Endothelial cell of umbilical vein (primary cell): ENCODE data around the gene FAM163A. TPM values are rescaled to one million over a fixed set of nuclear protein-coding genes. Genes with fewer than 3 reads are reported as not detected.
"Not testable (repeated sequence)": the region's sequence is repeated elsewhere in the genome, so short reads cannot be mapped to it uniquely, and the experiment has no call there.

Experiments
- Bru-seq: library from RNA; stranded (reverse); fragments of 400-500 nt; gene quantifications from one replicate; lab custom pipeline; 2021; lab: Mats Ljungman, UMichigan
- BruChase-seq, 2 experiments: library from RNA; stranded (reverse); fragments of 400-500 nt; gene quantifications; one replicate each; lab custom pipeline; 2021; lab: Mats Ljungman, UMichigan
- BruUV-seq: library from RNA; stranded (reverse); fragments of 400-500 nt; replicated peaks from 2 replicates; lab custom pipeline; 2021; lab: Mats Ljungman, UMichigan
- CTCF ChIA-PET: fragments of 300-600, 350-600 bp; sonication (Branson Sonifier 250); formaldehyde crosslinking; loops from one replicate; lab custom pipeline; 2021; ENCODE audit warnings: antibody characterized with exemption, inconsistent platforms; lab: Charles Lee
- POLR2A ChIA-PET: fragments of 300-600, 350-600 bp; sonication (Branson Sonifier 250); formaldehyde crosslinking; loops from one replicate; lab custom pipeline; 2021; ENCODE audit warnings: antibody characterized with exemption, inconsistent platforms; lab: Charles Lee
- DNase-seq: peaks from one replicate; pipeline ENCODE4 v3.0.0-alpha.2; 2011; ENCODE audit warnings: low read depth, low spot score
- FAIRE-seq: peaks from 2 replicates; lab custom pipeline; 2011; peaks lifted over from hg19 to GRCh38; lab: Jason Lieb, UNC
- H2AFZ ChIP-seq: 2 replicates; pipeline ENCODE4 v1.6.0; 2012; ENCODE audit warnings: low read depth, low read length, control low read depth, inconsistent platforms
- H3K27ac ChIP-seq: 2 replicates; pipeline ENCODE4 v1.5.1; 2011; ENCODE audit warnings: low read depth, mild to moderate bottlenecking, control low read depth, low read length, moderate library complexity; ENCODE audit not compliant: insufficient read depth
- H3K27me3 ChIP-seq, 2 experiments: 2 replicates each; pipeline versions ENCODE4 v1.6.0 to v1.6.1; 2011; ENCODE audit warnings: low read length in 2 of 2, mixed read lengths in 1 of 2; ENCODE audit not compliant: control insufficient read depth in 2 of 2, insufficient read depth in 2 of 2
- H3K36me3 ChIP-seq, 2 experiments: 2 replicates in 1 of 2; 3 replicates in 1 of 2; pipeline ENCODE4 v1.5.1; 2011; ENCODE audit warnings: low read length in 2 of 2, mild to moderate bottlenecking in 1 of 2, moderate library complexity in 1 of 2; ENCODE audit not compliant: control insufficient read depth in 2 of 2, insufficient read depth in 2 of 2; ENCODE audit errors: extremely low read depth in 1 of 2
- H3K4me1 ChIP-seq: 3 replicates; pipeline ENCODE4 v1.5.1; 2011; ENCODE audit warnings: mild to moderate bottlenecking, low read length; ENCODE audit not compliant: control insufficient read depth, insufficient read depth; ENCODE audit errors: extremely low read depth
- H3K4me2 ChIP-seq: 2 replicates; pipeline ENCODE4 v1.6.1; 2011; ENCODE audit warnings: low read length, control low read depth, mixed read lengths; ENCODE audit not compliant: insufficient read depth
- H3K4me3 ChIP-seq, 3 experiments: fragments of 200-600 bp in 1 of 3; sonication (generic), shearing (Covaris generic) in 1 of 3; replicated peaks in 1 of 3; 2 replicates each; pipeline ENCODE4 v1.5.1; 2011 to 2016; ENCODE audit warnings: control low read depth in 3 of 3, low read length in 3 of 3, mild to moderate bottlenecking in 2 of 3, inconsistent platforms in 1 of 3, low read depth in 1 of 3, moderate library complexity in 1 of 3; ENCODE audit not compliant: insufficient read depth in 1 of 3
- H3K79me2 ChIP-seq: 2 replicates; pipeline ENCODE4 v1.6.0; 2012; ENCODE audit warnings: low read length, inconsistent platforms; ENCODE audit not compliant: control insufficient read depth, insufficient read depth
- H3K9ac ChIP-seq: replicated peaks from 2 replicates; pipeline ENCODE3; 2011; ENCODE audit warnings: low read length, control low read depth; ENCODE audit not compliant: insufficient read depth; ENCODE audit errors: extremely low read depth
- H3K9me1 ChIP-seq: replicated peaks from 3 replicates; pipeline ENCODE4 v1.6.0; 2011; ENCODE audit warnings: mild to moderate bottlenecking, low read length; ENCODE audit not compliant: control insufficient read depth, insufficient read depth; ENCODE audit errors: extremely low read depth
- H3K9me3 ChIP-seq: replicated peaks from 2 replicates; pipeline ENCODE4 v1.5.1; 2012; ENCODE audit warnings: low read length, inconsistent platforms; ENCODE audit not compliant: control insufficient read depth, insufficient read depth
- H4K20me1 ChIP-seq: replicated peaks from 2 replicates; pipeline ENCODE3; 2011; ENCODE audit warnings: mild to moderate bottlenecking, low read length; ENCODE audit not compliant: control insufficient read depth, insufficient read depth; ENCODE audit errors: extremely low read depth
- EZH2 ChIP-seq: IDR thresholded peaks from 2 replicates; pipeline ENCODE4 v1.6.1; 2012; ENCODE audit warnings: borderline replicate concordance, low read depth, mild to moderate bottlenecking, moderate library complexity, low read length, inconsistent platforms; ENCODE audit not compliant: severe bottlenecking
- MAX ChIP-seq: IDR thresholded peaks from 2 replicates; pipeline ENCODE4 v1.6.1; 2011; ENCODE audit not compliant: insufficient read depth, insufficient read length
- dilution Hi-C: fragments of 300-500 bp; cut with MboI; formaldehyde crosslinking; loops from one replicate; pipeline ENCODE4 v1.15.0; 2019; ENCODE audit warnings: low sequenced_read_pairs; ENCODE audit not compliant: extremely low pct_ligation_motif_present
- intact Hi-C: fragments of 100-400 bp; cut with micrococcal nuclease; formaldehyde crosslinking; loops from one replicate; pipeline ENCODE4 v1.10.0; 2022
- long read RNA-seq: library from polyadenylated mRNA; stranded (forward); transcript quantifications from one replicate; pipeline ENCODE4 v2.0.0, GENCODE V29; 2021
- polyA minus RNA-seq, 3 experiments: library from RNA; depleted of rRNA, polyadenylated mRNA; stranded (reverse); fragments of >200 nt; gene quantifications; 1 replicate in 1 of 3; 2 replicates in 2 of 3; pipeline ENCODE4 v1.2.3, GENCODE V29; 2011
- polyA plus RNA-seq, 4 experiments: library from polyadenylated mRNA; depleted of rRNA in 3 of 4; stranded (reverse) in 3 of 4; unstranded in 1 of 4; fragments of >200 nt; gene quantifications; 2 replicates each; pipeline versions ENCODE4 v1.2.1 to v1.2.3, GENCODE V29; 2011 to 2012; ENCODE audit warnings: missing spikeins in 1 of 4
- total RNA-seq: library from RNA; stranded (reverse); gene quantifications from 2 replicates; pipeline ENCODE4 v1.2.3, GENCODE V29; 2021

FAM163A gene
- not detected in 2 replicates for total RNA-seq
- 0.03 TPM in 1 of 2 replicates, not detected in the other for polyA plus RNA-seq
- polyA plus RNA-seq (2011; cell fraction: cytosol; rRNA removed), result 0.03 TPM in 1 of 2 replicates, not detected in the other
- 0.20 TPM in 1 of 2 replicates, not detected in the other for polyA plus RNA-seq (2011; cell fraction: nucleus; rRNA removed)
- 0.05 TPM in 1 of 2 replicates, not detected in the other for polyA plus RNA-seq (2012)
- polyA minus RNA-seq, result 0.11 TPM in 1 of 2 replicates, not detected in the other
- polyA minus RNA-seq (2011; cell fraction: cytosol; rRNA and poly(A)+ RNA removed), result not detected
- polyA minus RNA-seq (2011; cell fraction: nucleus; rRNA and poly(A)+ RNA removed), result 0.34 and 0.58 TPM in 2 replicates
- Bru-seq, nascent RNA, result percentile 5 among the genes with signal in this experiment
- BruChase-seq, experiment 1, labeled RNA remaining after a 6-hour chase, result percentile 4 among the genes with signal in this experiment
- BruChase-seq, experiment 2, labeled RNA remaining after a 2-hour chase, result percentile 5 among the genes with signal in this experiment
- long read RNA-seq, result 0 reads

GRCh38 chr1:179742717-179743678 is at the start of gene FAM163A:
FAM163A (plus strand) TSS chr1:179743291; CDS start chr1:179813098, 69,807 bp downstream.
- Histone ChIP-seq H3K9ac (no peak within 1 kb of the TSS), H3K9me3 (no peaks in the 10 kb centered on the region), H3K4me2 (peak within 1 kb of the TSS; percentile 36), H3K79me2 (no peaks in the 10 kb centered on the region), H3K9me1 (no peaks in the 10 kb centered on the region), H4K20me1 (no peaks in the 10 kb centered on the region), H3K27me3 (peaks cover 54 to 90% of the 10 kb centered on the region in 2 experiments), H3K4me1 (no peaks in the 10 kb centered on the region), H3K36me3 (no peaks in the 10 kb centered on the region), H3K4me3 (peak within 1 kb of the TSS in 1 of 3 experiments; percentile 3), H2AFZ (peak within 1 kb of the TSS; percentile 33), H3K27ac (no peak within 1 kb of the TSS)
- DNase-seq, result no peak
- POLR2A ChIA-PET, result no interaction called here
- intact Hi-C loops, result no loop called here
- FAIRE-seq, result no peak
- dilution Hi-C loops, result no loop called here
- CTCF ChIA-PET, result interaction anchor here (1.6 kb wide), 1 partner anchor 67 kb away, joined by 4 read pairs; no protein-coding TSS in a partner anchor
- BruUV-seq, result no TSS peak
- TF ChIP-seq MAX (no peak), EZH2 (peak; percentile 73)

- H3K9ac ChIP-seq, H3K36me3 ChIP-seq, H3K27me3 ChIP-seq, H3K4me3 ChIP-seq, H3K9me3 ChIP-seq, POLR2A ChIA-PET, DNase-seq, H2AFZ ChIP-seq, intact Hi-C loops, H3K4me1 ChIP-seq, H3K4me2 ChIP-seq, H3K9me1 ChIP-seq, dilution Hi-C loops, H4K20me1 ChIP-seq, H3K79me2 ChIP-seq, H3K27ac ChIP-seq, FAIRE-seq, BruUV-seq: not testable (repeated sequence)
- CTCF ChIA-PET, result interaction anchor here (1.2 kb wide), 1 partner anchor 115 kb away, joined by 4 read pairs; no protein-coding TSS in a partner anchor
Observed at GRCh38 chr1:179694530-179694929, 48.6 kb upstream of the FAM163A start.
